ENCODE measurements around the gene ALX3.

ALX3 gene

GRCh38 chr1:110070671-110071242 is at the start of gene ALX3:
Gene ALX3, minus strand, starts transcription at chr1:110070672. Its CDS starts 60 bp downstream, at chr1:110070612.
- no peak for DNase-seq

GRCh38 chr1:110119843-110120242 is 49.4 kb upstream of the ALX3 start:
- DNase-seq: peak; percentile 52

DNA sequence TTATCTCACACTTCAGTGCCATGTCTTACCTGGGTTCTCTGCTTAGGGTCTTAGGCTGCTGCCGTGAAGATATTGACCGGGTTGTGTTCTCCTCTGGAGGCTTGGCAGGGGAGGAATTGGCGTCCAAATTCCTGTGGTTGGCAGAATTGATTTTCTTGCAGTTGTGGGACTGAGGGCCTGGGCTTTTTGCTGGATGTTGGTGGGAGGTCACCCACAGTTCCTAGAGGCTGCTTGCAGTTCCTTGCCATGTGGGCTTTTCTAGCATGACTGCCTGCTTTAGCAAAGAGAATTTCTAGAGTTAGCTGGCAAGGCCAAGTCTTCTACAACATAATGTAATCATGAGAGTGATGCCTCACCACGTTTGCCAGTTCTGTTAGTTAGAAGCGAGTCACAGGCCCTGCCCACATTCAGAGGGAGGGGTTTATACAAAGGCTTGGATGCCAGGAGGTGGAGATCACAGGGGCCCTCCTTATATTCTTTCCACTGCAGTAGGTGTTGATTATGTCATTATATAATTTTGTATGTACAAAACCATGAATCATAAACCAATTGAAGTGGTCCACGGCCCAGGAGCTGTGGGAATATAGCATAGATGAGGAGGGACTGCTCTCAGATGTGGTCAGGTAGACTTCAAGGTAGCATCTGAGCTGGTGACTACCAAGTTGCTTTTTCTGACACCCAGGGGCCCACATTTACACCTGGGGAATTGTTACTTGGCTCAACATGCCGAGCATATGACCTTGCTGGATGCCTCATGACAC is 48.3 kb upstream of the ALX3 start:
- no peak for DNase-seq

DNA sequence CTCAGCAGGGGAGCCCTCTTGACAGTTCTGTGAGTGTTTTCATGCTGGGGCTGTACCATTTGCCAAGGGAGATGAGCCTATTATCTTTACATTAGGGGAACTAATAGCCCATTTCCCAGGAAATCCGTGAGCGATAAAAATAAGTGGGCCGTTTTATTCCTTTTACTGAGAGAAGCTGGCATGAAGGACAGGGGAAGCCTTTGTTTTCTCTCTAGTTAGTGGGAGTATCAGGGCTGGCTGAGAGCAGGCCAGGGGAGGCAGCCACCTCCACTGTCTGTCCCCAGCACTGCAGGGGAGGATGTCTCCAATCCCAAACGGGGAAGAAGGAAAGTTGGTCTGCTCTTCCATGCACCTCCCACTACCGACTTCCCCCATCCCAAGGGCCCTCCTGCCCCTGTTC is 44.3 kb upstream of the ALX3 start:
- DNase-seq: no peak

DNA sequence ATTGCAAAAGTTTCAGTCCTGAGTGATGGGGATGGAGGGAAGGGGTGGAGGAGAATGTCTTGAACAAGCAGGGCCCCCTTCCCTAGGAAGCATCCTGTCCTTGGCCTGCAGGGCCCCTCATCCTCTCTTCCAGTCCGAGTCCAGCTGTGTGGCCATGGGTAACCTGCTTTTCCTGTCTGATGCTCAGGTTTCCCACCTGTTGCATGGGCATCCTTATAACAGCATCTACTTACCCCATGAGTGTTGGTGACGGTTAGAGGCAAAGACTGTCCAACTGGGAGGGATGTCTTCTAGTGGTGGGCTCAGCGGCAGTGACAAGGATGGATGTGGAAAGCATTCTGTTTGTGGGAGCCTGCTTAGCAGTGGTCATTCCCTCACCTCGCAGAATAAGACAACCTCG is 43.7 kb upstream of the ALX3 start:
- DNase-seq: no peak

DNA sequence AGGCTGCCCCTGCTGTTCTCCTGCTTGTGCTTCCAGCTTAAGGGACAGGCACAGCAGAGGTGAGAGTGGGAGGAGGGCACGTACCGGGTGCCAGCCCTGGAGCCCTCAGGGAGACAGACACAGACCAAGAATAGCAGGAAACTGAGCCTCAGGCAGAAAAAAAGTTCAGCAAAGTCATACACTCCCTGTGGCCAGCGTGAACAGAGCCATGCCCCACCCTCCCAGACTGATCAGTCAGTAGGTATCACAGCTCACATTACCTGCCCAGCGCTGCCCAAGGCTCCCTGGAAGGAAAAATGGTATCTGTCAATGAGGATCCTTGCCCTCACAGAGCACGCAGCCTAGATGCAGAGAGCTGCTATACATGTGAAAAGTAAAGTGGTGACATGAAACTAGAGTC is 43.1 kb upstream of the ALX3 start:
- no peak for DNase-seq

GRCh38 chr1:110112656-110113055 is 42.2 kb upstream of the ALX3 start:
- no peak for DNase-seq

DNA sequence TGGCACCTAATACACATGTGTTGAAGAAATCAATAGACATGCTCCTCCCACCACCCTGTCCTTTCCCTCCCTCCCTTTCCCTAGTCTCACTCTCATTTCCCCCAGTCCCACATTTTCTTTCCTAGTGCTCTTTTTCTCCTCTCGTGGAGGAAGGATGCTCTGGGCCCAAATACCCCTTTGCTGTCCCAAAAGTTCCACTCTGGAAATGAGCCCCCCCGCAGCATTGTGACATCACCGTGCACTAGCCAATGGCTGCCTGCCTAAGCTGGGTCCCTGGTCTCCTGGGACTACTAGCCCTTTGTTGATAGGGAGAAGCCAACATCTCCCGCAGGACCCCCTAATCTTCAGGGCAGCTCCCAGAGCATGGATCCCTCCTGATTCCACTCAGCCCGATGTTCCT is 41.7 kb upstream of the ALX3 start, which contains the start of gene UBL4B:
Gene UBL4B, plus strand, starts transcription at position 301 of the 400 bp plus-strand sequence. Its CDS starts 92 bp downstream, at position 393.
- DNase-seq: no peak

DNA sequence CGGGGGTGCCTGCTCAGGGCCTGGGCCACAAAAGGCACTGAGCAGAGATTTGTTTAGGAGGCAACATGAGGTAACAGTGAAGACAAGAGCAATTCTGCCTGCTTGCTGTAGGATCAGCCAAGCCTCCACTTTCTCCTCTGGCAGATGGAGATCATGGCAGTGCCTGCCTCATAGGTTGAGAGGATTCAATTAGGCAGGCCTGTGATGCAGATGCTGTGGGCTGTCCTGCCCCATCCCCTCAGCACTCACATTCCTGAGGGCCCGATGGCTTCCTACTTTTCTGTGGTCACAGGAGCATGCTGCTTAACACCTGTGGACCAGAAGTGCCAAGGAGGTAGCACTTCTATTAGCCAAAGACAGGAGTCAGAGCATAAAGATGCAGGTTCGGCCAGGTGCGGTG is 40.6 kb upstream of the ALX3 start:
- DNase-seq: no peak

DNA sequence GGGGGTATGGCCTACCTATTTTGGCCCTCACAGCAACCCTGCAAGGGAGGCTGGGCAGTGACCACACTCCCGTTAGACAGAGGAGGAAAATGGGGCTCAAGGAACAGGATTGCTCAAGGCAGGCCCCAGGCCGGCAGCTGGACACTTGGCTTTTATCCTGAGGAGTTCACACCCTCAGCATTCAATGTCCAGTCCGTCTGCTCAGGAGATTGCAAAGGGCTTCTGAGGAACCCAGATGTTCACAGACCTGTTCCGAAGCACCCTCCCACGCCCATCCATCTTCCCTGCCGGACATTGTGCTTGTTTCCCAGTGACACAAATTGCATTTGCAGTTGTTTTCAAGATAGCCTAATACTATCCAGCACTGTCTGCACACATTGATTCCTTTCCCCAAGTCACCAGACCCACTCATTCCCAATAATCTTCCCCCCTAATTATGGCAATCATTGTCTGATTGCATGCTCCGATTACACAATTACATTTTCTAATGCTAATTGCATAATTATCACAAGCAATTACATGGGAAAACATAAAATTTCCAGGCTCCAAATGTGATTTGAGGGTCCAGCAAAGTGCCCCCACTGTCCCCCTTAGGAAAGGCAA is 37.5 kb upstream of the ALX3 start:
- no peak for DNase-seq

DNA sequence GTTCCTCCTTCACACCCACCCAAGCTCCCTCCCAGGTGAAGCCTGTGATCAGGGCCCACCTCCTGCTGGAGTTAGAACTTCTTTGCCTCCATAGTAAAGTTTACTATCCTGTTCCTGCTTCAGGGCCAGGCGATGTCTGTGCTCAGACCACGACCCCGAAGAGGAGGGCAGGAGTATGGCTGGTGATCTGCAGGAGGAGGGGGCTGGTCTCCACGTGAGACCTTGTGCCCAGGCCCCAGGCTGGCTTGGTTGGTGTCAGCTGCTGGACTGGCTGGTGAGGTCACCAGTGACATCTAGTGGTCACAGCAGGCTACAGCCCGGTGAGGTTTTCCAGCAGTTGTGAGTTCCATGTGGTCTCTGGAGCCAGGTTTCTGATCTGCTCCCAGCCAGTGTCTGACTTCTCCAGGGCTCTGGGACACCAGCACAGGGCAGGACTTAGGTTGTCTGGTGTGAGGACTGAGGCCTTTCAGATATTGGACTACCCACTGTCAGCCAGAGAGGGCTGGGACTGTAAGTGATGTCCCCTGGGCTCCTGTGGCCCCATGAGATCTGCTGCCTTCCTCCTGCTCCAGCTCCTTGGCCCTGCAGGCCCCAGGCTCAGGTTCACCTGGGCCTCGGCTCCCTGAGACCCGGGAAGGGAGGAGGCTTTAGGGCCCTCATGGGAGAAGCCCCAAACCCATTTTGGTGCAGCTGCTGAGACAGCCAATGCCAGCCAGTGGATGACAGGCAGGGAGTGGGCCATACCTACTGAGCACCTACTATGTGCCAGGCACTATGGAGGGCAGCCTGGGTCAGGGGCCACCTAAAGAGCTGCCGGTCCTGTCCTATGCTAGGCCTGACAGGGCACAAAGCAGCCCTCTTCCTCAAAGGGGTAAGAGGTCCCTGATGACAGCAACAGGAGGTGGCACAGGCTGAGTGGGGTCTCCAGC is 35.8 kb upstream of the ALX3 start:
- DNase-seq: peak; percentile 43

GRCh38 chr1:110102081-110102480 is 31.6 kb upstream of the ALX3 start:
- DNase-seq: no peak

DNA sequence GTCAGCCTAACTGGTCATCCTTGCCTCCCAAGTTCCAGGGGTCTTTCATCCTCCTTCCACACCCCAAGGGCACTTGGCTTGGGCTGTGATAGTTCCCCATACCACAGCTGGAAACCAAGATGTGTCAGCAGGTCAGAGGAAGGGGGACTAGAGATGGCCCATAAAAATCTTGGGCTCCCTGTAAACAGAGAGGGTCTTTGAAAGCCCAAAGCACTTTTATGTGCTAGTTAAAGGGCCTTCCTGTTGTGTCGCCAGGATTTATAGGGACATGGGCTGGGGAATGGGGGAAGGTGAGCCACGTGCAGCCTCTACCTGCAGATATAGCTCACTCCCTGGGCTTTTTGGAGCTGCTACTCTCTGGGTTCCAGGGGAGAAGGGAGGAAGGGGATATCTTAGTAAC is 29.9 kb upstream of the ALX3 start:
- DNase-seq: no peak

- no peak for DNase-seq
These were observed 28.0 kb upstream of the ALX3 start for GRCh38 chr1:110098222-110099026.

DNA sequence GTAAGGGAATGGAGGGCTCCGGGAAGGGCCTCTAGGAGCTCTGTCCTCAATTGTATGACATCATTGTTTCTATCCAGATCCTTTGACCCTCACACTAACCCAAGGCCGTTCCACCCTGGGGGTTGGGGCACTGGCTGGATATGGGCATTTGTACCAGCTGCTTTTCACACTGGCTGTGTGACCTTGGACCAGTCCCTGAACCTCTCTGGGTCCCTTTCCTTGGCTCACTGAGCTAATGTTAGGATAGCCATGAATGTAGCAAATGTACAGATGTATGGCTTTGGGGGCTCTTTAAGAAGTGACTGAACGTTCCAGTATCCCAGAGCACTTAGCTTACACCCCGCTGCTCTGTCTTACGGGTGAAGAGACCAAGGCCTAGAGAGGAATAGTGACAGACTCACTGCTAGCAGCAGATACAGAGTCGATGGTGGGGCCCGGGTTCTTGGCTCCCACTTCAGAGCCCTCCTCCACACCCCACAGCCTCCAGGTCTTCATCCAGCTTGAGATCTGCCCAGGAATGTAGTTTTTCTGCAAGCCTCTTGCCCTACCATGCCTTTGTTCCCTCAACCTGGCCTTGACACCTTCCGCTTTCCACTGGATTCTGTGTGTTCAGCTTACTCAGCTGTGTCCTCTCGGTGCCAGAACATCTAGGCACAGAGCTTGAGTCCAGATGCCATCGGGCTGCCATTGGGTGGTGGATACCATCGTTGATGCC is 27.2 kb upstream of the ALX3 start:
- no peak for DNase-seq

GRCh38 chr1:110094931-110095654 is 24.6 kb upstream of the ALX3 start:
- no peak for DNase-seq

GRCh38 chr1:110092991-110093390 is 22.5 kb upstream of the ALX3 start:
- no peak for DNase-seq

DNA sequence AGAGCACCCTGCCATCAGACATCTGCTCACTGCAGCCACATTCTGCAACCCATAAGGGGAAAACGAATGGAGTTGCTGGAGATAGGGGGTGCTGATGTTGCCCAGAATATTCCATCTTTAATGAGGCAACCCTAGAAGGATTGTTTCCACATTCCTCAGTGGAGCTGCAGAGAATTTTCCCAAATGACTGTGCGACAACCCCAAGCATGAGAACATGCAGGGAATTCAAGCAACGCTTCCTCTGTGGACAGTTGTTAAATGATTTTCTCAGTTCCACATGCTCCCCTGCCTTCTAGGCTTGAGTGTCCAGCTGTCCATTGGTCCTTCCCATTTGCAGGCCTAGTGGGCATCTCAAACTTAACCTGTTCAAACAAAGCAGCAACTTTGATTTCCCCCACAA is 21.3 kb upstream of the ALX3 start:
- DNase-seq: no peak

DNA sequence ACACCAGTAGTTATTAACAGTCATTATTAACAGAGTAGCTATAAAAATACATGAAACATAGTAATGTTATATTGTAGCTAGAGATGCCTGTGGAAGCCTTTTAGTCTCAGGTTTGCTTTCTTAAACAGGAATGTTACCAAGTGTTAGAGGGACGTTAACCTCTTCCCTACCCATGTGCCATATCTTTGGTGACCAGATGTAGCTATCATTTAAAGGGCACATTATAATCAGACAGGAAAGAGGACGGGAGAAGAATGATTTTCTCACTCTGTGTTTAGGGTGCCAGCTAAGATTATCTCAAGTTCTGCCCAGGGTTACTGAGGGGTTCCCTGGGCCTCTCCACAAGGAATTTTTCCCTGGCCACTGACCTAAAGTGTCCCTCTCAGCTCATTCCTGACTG is 20.9 kb upstream of the ALX3 start:
- no peak for DNase-seq

GRCh38 chr1:110089561-110090275 is 19.2 kb upstream of the ALX3 start:
- no peak for DNase-seq
